HG02623 (cell line): Measurements from ENCODE around the gene BCAN.

Experiments
- ATAC-seq: cut with Tn5 transposase; IDR thresholded peaks from one replicate; pipeline ENCODE4 v1.9.1; 2021; ENCODE audit warnings: moderate library complexity; ENCODE audit not compliant: unreplicated experiment

BCAN gene

DNA sequence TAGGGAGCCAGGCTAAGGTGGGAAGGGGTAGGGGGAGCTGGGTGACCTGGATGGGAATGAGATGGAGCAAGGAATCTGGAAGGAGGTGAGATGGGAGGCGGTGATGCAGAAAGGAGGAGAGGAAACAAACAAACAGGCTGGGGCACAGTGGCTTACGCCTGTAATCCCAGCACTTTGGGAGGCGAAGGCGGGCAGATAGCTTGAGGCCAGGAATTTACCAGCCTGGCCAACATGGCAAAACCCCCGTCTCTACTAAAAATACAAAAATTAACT lies 52.7 kb downstream of the BCAN start:
- ATAC-seq, result no peak

DNA sequence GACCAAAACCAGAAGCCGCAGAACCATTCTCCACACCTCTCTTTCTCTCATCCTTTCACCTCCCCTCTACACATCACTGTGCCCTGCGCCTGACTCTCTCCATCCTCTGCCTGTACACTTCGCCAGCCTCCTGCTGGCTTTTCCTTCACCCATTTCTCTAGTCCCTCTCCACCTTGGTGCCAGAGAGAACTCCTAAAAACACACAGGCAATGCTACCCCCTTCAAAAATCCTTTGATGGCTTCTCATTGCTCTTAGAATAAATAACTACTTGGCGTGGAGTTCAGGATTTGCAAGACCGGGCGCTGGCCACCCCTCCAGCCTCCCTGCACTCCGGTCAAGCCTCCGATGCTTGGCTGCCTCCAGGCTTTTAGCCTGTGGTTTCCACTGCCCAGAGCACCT lies 54.8 kb downstream of the BCAN start:
- ATAC-seq, result no peak

DNA sequence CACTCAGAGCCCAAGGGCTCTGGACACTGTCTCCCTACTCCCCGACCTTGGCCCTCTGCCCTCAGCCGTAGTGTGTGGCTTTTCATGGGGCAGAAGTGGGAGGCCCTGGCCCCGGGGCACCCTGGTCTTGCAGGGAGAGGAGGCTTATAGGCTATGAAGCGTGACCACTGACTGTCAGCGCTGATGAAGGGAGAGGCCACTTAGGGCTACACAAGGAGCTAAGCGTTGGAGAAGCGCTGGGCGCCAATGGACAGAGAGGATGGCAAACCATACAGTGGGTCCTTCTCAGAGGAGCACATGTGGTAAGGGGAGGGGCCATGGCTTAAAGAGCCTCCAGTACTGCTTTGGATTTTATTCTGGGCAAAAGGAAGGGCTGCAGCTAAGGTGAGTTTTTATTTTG lies 55.6 kb downstream of the BCAN start:
- ATAC-seq, result no peak

DNA sequence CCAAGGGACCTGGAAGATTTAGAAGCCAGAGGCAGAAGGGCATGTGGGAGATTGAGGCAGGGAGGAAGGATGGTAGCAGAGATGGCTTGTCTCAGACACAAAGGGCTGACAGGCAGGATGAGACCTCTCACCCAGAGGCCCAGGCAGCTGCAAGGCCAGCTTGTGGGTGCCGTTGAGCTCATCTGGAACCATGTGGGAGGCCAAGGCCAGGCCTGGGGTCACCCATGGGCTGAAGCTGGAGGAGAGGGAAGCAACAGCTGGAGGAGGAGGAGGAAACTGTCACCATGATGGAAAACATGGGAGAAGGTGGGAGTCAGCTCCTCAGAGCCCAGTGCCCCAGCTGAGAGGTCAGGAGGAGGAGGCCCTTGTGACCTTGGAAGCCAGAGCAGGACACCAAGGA lies 57.1 kb downstream of the BCAN start:
- ATAC-seq, result no peak

DNA sequence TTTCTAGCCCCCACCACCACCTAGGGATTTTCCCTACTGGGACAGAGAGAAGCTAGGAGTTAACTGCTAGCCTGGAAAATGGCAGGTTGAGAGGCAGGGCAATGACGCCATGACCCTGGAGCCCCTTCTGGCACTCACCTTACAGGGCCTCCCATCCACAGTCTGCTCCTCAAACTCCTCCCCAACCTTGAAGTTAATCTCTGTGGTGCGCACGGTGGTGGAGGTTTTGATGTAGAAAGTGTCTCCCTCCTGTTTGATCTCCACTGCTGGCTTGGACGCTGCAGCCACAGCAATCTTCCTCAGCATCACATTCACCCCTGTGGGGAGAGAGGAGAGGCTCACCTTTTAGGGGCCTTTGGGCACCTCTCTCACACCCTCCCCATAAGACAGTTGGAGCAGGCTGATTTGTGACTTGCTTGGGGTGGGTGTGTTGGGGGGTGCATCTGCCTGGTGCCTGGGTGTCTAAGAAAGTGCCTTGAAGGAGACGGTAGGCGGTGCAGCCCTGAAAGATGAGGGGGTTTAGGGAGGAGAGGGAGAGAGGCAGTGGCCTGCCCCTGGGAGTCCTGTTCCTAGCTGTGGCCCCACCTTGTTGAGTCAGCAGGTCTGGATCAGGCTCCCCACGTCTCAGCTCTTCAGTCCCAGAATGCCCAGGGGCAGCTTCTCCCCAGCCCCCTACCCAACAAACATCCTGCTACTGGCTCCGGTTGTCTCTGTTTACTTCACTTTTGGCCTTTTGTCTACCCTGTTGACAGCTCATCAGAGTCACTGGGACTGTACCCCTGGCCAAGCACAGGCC lies 59.0 kb downstream of the BCAN start:
- ATAC-seq, result no peak

DNA sequence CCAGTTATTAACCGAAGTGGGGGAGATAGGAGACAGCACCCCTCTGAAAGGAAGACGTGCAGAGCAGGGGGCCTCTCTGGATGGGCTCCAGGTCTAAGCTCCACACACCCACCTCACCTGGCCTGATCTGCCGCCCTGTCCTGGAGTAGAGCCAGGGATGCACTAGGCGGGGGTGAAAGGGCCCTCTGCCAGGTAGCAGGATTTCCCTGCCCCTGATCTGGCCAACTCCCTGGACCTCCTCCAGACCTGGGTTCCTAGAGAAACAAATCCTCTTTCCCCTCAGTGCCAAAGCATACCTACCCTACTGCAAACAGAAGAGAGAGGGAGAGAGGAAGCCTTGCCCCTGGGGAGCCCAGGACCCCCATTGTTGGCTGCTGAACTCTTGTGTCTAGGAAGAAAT lies 61.4 kb downstream of the BCAN start:
- ATAC-seq, result no peak

DNA sequence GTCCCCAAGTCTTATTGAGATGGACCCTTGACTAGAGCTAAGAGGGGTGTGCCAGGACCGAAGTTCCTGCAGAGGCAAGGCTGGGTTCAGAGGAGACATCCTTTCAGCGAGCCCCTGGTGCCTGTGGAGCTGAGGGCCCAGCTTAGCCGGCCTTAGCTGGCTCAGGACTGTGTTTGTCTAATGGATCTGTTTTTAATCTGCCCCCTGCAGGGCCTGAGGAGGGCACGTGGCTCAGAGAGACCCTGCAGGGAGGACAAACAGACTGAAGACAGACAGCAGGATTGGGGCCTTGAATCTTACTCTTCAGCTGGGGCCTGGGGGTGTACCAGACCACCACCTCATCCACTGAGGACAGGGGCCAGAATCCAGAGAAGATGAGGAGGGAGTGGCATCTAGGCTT lies 61.8 kb downstream of the BCAN start:
- no peak for ATAC-seq

DNA sequence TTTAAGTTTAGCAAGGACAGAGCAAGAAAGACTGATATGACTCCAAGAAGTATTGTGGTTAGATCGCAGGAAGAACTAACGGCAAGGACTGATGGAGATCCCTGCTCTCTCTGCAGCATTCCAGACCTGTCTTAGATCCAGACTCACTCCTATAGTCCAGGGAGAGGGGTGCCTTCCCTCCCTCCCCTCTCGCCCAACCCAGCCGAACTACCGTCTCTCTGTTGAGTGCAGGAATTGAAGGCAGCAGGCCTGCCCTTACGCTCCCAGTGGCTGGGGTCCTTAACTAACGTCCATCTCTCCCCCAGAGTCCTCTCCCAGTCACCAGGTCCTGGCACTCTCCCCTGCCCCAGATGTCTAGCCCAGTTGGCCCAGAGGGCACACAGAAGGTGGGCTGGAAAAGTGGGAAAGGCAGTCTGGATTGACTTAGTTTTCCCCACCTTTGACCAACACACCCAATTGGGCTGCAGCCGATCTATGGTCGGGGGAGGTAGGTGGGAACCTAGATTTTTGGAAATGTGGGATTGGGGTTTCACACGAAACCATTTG lies 62.3 kb downstream of the BCAN start:
- ATAC-seq, result no peak

DNA sequence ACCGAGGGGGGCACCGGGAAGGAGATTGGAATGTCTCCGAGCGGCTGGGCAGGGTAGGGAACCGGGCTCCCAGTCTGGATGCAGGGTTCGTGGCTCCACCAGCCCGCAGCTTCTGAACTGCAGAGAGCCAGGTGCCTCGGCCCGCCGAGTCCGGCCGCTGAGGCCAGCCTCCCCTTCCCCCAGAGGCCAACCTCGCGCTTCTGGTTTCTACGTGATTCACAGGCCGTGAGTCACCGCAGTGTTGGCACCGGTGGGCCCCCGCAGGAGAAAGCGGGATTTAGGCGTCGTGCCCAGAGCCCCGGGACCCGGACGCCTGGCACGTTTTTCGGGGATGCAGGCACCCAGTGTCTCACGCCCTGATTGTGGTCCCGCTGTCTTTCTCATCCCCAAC lies 63.0 kb downstream of the BCAN start:
- no peak for ATAC-seq

DNA sequence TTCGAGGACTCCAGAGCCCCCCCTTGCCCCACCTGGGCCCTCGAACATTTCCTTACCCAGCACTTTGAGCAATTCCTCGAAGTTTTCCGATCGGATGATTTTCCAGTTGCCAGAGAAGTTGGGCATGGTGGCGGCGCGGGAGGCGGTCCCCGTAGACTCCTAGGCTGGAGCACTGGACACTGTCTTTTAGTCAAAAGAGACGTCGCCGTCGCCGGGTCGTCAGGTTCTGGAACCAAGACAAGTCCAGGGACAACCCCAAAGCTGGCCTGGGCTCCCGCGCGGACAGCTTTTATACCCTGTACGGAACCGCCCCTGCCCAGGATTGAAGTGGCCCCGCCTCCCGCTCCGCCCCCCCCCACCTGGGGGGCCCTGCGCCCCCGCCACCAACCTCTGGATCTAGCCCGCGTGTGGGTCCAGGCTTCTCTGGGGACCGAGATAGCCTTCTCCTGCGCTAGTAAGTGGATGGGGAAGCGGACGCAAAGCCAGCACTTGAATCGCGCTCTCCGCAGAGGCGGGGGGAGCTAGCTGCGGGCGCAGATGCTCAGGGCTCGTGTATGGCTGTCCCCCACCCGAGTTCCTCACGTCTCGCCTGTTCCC lies 63.5 kb downstream of the BCAN start, which contains the start of gene CRABP2:
Gene CRABP2 (minus strand): TSS at position 263 of the 597 bp plus-strand sequence. CDS start 137 bp downstream, at position 126.
- no peak for ATAC-seq

DNA sequence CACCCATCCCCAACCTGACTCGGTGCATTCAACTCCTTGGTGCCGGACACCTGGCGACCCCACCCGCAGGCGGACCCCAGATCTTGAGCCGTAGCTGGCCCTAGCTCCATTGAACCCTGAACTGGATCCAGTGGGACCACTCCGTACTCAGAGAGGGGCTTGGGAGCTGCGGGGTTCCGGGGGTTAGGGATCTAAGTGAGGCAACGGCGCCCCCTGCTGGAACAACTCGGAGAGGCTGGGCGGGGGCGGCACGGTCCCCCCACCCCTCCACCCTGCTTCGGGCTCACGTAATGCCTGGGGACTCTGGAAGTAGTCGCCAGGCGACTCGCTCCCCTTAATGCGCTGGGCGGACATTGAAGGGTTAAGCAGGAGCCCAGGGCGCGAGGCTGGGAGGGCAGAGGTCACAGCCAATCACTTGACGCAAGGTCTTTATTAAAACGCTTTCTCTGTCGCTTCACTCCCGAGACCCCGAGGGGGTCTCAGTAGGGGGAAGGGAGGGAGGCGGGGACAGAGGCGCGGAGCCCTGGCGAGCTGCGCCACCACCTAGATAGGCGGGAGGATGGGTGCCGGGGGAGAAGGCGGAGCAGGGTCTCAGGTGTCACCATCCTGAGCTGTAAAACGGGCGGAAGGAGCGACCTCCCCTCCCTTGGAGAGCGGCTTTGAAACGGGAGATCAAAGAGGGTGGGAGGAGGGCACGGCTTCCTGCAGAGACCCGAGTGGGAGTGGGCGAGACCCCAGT lies 64.2 kb downstream of the BCAN start:
- no peak for ATAC-seq

DNA sequence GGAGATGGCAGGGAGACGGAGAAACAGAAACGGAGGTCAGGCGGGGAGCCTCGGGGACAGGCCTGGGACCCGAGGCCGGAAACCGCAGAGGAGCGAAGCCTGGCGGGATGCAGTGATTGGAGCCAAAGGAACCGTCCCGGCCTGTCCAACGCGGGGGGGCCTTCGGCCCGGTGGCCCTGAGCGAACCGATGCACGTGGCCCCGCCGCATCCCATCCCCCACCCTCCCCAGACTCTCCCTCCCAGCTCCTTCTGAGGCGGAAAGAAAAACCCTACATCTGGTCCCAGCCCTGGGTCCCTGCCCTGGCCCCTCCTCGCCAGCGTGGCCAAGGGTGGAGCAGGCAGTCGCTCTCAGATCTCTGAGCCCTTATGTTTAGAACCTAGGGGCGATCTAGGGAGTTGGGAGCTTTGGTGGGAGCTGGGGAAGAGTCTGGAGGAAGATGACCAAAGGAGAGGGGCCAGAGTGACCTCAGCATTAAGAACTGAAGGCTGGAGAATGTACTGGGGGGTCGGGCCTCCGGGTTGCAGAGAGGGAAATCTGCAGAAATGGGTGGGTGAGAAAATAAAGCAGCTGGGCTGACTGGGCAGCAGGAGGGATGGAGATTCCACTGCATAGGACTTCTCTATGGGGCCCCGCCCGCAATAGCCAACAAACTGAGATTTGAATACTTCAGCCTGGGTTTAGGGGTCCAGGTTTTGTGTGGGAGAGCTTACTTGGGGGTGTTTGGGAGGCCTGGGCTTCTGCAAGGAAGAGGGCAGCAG lies 64.9 kb downstream of the BCAN start:
- no peak for ATAC-seq

DNA sequence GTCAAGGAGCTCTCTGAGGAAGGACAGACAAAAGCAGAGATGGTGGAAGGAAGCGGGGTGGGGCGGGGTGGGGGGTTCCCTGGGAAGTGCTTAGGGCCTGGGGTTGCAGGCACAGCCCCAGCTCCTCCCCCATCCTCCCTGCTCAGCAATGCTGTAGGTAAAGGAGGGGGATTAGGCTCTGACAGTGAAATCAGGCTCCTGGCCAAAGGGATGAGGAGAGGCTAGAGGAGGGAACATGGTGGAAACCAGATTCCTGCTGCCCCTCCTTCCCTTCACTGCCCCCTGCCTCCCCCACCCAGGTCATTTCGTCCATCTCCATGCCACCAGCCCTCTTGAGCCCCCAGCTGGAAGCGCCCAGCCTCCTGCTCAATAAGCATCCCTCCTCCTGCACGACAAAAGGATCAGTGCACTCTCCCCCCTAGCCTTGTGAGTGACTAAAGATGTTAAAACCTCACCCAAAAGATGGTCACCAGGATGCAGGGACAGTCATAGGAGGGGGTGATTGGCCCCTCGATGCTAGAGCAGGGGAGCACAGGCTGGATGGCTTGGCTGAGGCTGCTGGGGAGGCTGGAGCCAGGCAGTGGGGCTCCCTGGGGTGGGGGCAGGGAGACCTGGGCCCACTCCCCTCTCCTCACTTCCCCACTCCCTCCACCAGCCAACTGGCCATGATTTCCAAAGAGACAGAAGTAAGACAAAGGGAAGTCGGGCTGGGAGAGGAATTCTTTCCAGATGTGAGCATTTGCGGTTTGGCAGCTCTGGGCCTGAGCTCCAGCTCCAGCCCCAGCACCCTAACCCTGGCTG lies 65.7 kb downstream of the BCAN start:
- no peak for ATAC-seq

DNA sequence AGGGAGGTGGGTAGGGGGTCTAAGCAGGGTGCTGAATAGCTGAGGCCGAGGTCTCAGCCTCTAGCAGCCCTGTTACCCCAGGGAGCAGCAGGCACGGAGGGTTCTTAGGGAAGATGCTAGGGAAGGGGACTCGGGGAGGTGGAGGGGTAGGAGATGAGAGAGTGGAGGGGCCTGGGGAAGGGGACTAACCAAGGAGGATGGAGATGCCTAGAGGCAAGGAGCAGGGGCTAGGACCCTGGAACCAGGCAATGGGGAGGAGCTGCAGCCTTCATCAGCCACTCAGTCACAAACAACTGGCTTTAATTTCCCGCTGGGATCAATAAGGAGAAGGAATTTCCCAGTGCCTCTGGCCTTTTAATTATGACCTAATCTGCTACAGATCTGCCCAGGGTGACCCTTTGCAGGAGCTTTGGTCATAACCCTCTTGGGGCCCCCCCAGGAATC lies 66.3 kb downstream of the BCAN start:
- ATAC-seq, result no peak

DNA sequence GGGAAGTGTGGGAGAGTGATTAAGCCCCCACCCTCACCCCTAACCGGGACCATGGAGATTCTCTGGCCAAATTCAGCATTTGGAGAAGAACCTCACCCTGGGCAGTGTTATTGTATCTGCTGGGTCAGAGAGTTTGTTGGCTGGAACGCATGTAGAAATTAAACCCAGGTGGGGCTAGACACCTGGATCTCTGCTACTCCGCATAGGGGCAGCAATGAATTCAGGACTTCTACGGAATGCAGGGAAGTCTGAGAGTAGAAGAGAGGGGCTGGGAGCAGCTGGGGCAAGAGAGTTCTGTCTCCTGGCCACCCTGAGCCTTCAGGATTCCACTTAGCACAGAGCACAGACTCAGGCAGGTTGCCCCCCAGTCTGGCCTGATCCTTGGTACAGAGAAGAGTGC lies 67.1 kb downstream of the BCAN start:
- ATAC-seq, result no peak
